ENCODE data around the gene RUBCN.

The RUBCN gene

DNA sequence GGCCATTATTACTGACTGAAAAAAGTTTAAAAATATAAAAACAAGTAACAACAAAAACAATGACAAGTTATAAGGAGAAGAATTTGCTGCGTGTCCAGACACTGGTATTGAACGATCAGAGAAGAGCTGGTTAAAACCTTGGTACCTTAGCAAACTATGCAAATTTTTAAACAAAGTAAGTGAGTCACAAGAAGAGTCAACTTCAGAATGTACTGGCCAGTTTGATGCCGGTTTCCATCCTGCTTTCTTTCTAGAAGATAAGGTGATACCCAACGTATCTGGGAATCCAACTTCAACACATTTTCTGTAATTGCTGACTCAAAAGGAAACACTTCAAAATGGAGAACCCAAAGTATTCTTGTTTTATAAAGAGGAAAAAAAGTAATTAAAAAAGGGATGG lies 49.8 kb downstream of the RUBCN start:
- Histone ChIP-seq H3K4me3 (ENCODE audit: low read depth, low read length) (no peak overlapping the region), H3K4me1 (ENCODE audit: control insufficient read depth, insufficient read depth, low read length) (no peaks in the 10 kb centered on the region), H3K9me3 (ENCODE audit: control insufficient read depth, insufficient read depth, low read depth, low read length) (no peaks in the 10 kb centered on the region), H3K27ac (ENCODE audit: extremely low read depth, low read depth, low read length) (no peak overlapping the region), H3K36me3 (ENCODE audit: control insufficient read depth in 2 of 2, insufficient read depth in 1 of 2, low read length in 2 of 2) (peaks cover 3 to 48% of the 10 kb centered on the region in 2 experiments; a peak in 2 of 3 replicates)
- ChIA-PET CTCF (interaction anchor here (0.6 kb wide), 1 partner anchor 16 kb away, joined by 3 read pairs; no protein-coding TSS in a partner anchor), POLR2A (no interaction called here)
- TF ChIP-seq SP2 (tag by site-specific recombination; IDR thresholded peaks at IDR 0.05) (no peak), ZFP37 (tag by site-specific recombination; IDR thresholded peaks at IDR 0.05) (no peak), ZNF121 (tag by site-specific recombination; IDR thresholded peaks at IDR 0.05) (no peak), ZNF174 (tag by site-specific recombination; IDR thresholded peaks at IDR 0.05) (no peak), REPIN1 (tag by site-specific recombination; IDR thresholded peaks at IDR 0.05; ENCODE audit: low read depth) (no peak), KLF16 (tag by site-specific recombination; IDR thresholded peaks at IDR 0.05) (no peak), ZNF311 (tag by site-specific recombination; IDR thresholded peaks at IDR 0.05; ENCODE audit: borderline replicate concordance) (no peak), BCL11B (tag by site-specific recombination; IDR thresholded peaks at IDR 0.05; ENCODE audit: low read depth) (no peak), ZNF211 (tag by site-specific recombination; IDR thresholded peaks at IDR 0.05; ENCODE audit: low read depth) (no peak), ZNF792 (tag by site-specific recombination; IDR thresholded peaks at IDR 0.05) (no peak), ZNF501 (tag by site-specific recombination; IDR thresholded peaks at IDR 0.05) (no peak), ZNF302 (tag by site-specific recombination; IDR thresholded peaks at IDR 0.05; ENCODE audit: low read depth) (no peak), ZNF202 (tag by site-specific recombination; IDR thresholded peaks at IDR 0.05; ENCODE audit: borderline replicate concordance) (no peak), ZNF404 (tag by site-specific recombination; IDR thresholded peaks at IDR 0.05) (no peak), EGR2 (tag by site-specific recombination; IDR thresholded peaks at IDR 0.05; ENCODE audit: low read depth) (no peak), ZBTB21 (tag by site-specific recombination; IDR thresholded peaks at IDR 0.05) (no peak)
- TF ChIP-seq, protein P1, sequence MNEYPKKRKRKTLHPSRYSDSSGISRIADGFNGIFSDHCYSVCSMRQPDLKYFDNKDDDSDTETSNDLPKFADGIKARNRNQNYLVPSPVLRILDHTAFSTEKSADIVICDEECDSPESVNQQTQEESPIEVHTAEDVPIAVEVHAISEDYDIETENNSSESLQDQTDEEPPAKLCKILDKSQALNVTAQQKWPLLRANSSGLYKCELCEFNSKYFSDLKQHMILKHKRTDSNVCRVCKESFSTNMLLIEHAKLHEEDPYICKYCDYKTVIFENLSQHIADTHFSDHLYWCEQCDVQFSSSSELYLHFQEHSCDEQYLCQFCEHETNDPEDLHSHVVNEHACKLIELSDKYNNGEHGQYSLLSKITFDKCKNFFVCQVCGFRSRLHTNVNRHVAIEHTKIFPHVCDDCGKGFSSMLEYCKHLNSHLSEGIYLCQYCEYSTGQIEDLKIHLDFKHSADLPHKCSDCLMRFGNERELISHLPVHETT (tag by site-specific recombination; IDR thresholded peaks at IDR 0.05): no peak
- TF ChIP-seq, protein P2, sequence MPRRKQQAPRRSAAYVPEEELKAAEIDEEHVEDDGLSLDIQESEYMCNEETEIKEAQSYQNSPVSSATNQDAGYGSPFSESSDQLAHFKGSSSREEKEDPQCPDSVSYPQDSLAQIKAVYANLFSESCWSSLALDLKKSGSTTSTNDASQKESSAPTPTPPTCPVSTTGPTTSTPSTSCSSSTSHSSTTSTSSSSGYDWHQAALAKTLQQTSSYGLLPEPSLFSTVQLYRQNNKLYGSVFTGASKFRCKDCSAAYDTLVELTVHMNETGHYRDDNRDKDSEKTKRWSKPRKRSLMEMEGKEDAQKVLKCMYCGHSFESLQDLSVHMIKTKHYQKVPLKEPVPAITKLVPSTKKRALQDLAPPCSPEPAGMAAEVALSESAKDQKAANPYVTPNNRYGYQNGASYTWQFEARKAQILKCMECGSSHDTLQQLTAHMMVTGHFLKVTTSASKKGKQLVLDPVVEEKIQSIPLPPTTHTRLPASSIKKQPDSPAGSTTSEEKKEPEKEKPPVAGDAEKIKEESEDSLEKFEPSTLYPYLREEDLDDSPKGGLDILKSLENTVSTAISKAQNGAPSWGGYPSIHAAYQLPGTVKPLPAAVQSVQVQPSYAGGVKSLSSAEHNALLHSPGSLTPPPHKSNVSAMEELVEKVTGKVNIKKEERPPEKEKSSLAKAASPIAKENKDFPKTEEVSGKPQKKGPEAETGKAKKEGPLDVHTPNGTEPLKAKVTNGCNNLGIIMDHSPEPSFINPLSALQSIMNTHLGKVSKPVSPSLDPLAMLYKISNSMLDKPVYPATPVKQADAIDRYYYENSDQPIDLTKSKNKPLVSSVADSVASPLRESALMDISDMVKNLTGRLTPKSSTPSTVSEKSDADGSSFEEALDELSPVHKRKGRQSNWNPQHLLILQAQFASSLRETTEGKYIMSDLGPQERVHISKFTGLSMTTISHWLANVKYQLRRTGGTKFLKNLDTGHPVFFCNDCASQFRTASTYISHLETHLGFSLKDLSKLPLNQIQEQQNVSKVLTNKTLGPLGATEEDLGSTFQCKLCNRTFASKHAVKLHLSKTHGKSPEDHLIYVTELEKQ (tag by site-specific recombination; IDR thresholded peaks at IDR 0.05; ENCODE audit: borderline replicate concordance): no peak
- TF ChIP-seq, protein P3, sequence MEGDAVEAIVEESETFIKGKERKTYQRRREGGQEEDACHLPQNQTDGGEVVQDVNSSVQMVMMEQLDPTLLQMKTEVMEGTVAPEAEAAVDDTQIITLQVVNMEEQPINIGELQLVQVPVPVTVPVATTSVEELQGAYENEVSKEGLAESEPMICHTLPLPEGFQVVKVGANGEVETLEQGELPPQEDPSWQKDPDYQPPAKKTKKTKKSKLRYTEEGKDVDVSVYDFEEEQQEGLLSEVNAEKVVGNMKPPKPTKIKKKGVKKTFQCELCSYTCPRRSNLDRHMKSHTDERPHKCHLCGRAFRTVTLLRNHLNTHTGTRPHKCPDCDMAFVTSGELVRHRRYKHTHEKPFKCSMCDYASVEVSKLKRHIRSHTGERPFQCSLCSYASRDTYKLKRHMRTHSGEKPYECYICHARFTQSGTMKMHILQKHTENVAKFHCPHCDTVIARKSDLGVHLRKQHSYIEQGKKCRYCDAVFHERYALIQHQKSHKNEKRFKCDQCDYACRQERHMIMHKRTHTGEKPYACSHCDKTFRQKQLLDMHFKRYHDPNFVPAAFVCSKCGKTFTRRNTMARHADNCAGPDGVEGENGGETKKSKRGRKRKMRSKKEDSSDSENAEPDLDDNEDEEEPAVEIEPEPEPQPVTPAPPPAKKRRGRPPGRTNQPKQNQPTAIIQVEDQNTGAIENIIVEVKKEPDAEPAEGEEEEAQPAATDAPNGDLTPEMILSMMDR (tag by site-specific recombination; IDR thresholded peaks at IDR 0.05): no peak
- TF ChIP-seq, protein P4, sequence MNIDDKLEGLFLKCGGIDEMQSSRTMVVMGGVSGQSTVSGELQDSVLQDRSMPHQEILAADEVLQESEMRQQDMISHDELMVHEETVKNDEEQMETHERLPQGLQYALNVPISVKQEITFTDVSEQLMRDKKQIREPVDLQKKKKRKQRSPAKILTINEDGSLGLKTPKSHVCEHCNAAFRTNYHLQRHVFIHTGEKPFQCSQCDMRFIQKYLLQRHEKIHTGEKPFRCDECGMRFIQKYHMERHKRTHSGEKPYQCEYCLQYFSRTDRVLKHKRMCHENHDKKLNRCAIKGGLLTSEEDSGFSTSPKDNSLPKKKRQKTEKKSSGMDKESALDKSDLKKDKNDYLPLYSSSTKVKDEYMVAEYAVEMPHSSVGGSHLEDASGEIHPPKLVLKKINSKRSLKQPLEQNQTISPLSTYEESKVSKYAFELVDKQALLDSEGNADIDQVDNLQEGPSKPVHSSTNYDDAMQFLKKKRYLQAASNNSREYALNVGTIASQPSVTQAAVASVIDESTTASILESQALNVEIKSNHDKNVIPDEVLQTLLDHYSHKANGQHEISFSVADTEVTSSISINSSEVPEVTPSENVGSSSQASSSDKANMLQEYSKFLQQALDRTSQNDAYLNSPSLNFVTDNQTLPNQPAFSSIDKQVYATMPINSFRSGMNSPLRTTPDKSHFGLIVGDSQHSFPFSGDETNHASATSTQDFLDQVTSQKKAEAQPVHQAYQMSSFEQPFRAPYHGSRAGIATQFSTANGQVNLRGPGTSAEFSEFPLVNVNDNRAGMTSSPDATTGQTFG (tag by site-specific recombination; IDR thresholded peaks at IDR 0.05; ENCODE audit: borderline replicate concordance): no peak
